NK-92 (cell line): ENCODE results near the gene EPC1.
"Not testable (repeated sequence)": the region's sequence is repeated elsewhere in the genome, so short reads cannot be mapped to it uniquely, and the experiment has no call there.

Source experiments
- DNase-seq: peaks from one replicate; lab custom pipeline; 2025; ENCODE audit not compliant: unreplicated experiment; lab: John Stamatoyannopoulos, UW

The EPC1 gene

GRCh38 chr10:32346551-32347362 is at the start of gene EPC1:
TSS of gene EPC1 (minus strand) at chr10:32347158. CDS start at chr10:32346915, 243 bp downstream.
- no peak for DNase-seq

- DNase-seq, result no peak
Observed at GRCh38 chr10:32393911-32394310, 47.0 kb upstream of the EPC1 start.

GRCh38 chr10:32392284-32392683 is 45.3 kb upstream of the EPC1 start:
- not testable (repeated sequence) for DNase-seq

- DNase-seq, result no peak
Observed at GRCh38 chr10:32390193-32390592, 43.2 kb upstream of the EPC1 start.

GRCh38 chr10:32388258-32389027 is 41.5 kb upstream of the EPC1 start:
- no peak for DNase-seq

- no peak for DNase-seq
Observed at GRCh38 chr10:32386623-32387260, 39.8 kb upstream of the EPC1 start.

GRCh38 chr10:32384171-32384570 is 37.2 kb upstream of the EPC1 start:
- DNase-seq, result no peak

- no peak for DNase-seq
Observed at GRCh38 chr10:32381165-32381564, 34.2 kb upstream of the EPC1 start.

- no peak for DNase-seq
Observed at GRCh38 chr10:32379950-32380551, 33.1 kb upstream of the EPC1 start.

- DNase-seq, result no peak
Observed at GRCh38 chr10:32379318-32379949, 32.5 kb upstream of the EPC1 start.

- peak; percentile 53 for DNase-seq
Observed at GRCh38 chr10:32378363-32379317, 31.7 kb upstream of the EPC1 start.

GRCh38 chr10:32377458-32378259 is 30.7 kb upstream of the EPC1 start:
- no peak for DNase-seq

- no peak for DNase-seq
Observed at GRCh38 chr10:32376771-32377170, 29.8 kb upstream of the EPC1 start.

- no peak for DNase-seq
Observed at GRCh38 chr10:32376097-32376496, 29.1 kb upstream of the EPC1 start.

GRCh38 chr10:32375631-32376030 is 28.7 kb upstream of the EPC1 start:
- DNase-seq, result no peak

- no peak for DNase-seq
Observed at GRCh38 chr10:32374605-32375004, 27.6 kb upstream of the EPC1 start.

- DNase-seq, result no peak
Observed at GRCh38 chr10:32373496-32373895, 26.5 kb upstream of the EPC1 start.

GRCh38 chr10:32373031-32373430 is 26.1 kb upstream of the EPC1 start:
- no peak for DNase-seq
